Mesothelial cell of epicardium (in vitro differentiated cells): Measurements from ENCODE around the gene BIRC5. TPM values are rescaled to one million over a fixed set of nuclear protein-coding genes. Genes with fewer than 3 reads are reported as not detected.

Experiments
- DNase-seq, 2 experiments: peaks; one replicate each; pipeline ENCODE4 v3.0.0; 2021; ENCODE audit warnings: low spot score in 2 of 2; ENCODE audit not compliant: unreplicated experiment in 2 of 2
- H3K27ac Mint-ChIP-seq: 2 replicates; pipeline ENCODE4 v1.8.0; 2021; ENCODE audit warnings: mixed read lengths
- H3K27me3 Mint-ChIP-seq: 2 replicates; pipeline ENCODE4 v1.8.0; 2021; ENCODE audit warnings: low read depth, mixed read lengths
- H3K36me3 Mint-ChIP-seq: 2 replicates; pipeline ENCODE4 v1.8.0; 2021; ENCODE audit warnings: mixed read lengths
- H3K4me1 Mint-ChIP-seq: 2 replicates; pipeline ENCODE4 v1.8.0; 2021; ENCODE audit warnings: mixed read lengths
- H3K4me3 Mint-ChIP-seq: 2 replicates; pipeline ENCODE4 v1.8.0; 2021; ENCODE audit warnings: mild to moderate bottlenecking, moderate library complexity, mixed read lengths
- H3K9me3 Mint-ChIP-seq: 2 replicates; pipeline ENCODE4 v1.8.0; 2021; ENCODE audit warnings: mixed read lengths
- CTCF ChIP-seq: fragments of 200-600 bp; sonication (generic); IDR thresholded peaks from one replicate; pipeline ENCODE4 v1.5.0; 2021; ENCODE audit warnings: antibody characterized with exemption; ENCODE audit not compliant: unreplicated experiment
- total RNA-seq: library from RNA; stranded (reverse); gene quantifications from 3 replicates; pipeline ENCODE4 v1.2.1, GENCODE V29; 2021

The BIRC5 gene
- total RNA-seq: 22.8 to 23.8 TPM (median 22.9 TPM) in 3 replicates

DNA sequence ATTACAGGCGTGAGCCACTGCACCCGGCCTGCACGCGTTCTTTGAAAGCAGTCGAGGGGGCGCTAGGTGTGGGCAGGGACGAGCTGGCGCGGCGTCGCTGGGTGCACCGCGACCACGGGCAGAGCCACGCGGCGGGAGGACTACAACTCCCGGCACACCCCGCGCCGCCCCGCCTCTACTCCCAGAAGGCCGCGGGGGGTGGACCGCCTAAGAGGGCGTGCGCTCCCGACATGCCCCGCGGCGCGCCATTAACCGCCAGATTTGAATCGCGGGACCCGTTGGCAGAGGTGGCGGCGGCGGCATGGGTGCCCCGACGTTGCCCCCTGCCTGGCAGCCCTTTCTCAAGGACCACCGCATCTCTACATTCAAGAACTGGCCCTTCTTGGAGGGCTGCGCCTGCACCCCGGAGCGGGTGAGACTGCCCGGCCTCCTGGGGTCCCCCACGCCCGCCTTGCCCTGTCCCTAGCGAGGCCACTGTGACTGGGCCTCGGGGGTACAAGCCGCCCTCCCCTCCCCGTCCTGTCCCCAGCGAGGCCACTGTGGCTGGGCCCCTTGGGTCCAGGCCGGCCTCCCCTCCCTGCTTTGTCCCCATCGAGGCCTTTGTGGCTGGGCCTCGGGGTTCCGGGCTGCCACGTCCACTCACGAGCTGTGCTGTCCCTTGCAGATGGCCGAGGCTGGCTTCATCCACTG, at the start of gene BIRC5:
TSS of gene BIRC5 (plus strand) at position 238 of the 690 bp plus-strand sequence. CDS start at position 302, 64 bp downstream.
- peak within 1 kb of the TSS; percentile 76 for H3K27ac Mint-ChIP-seq
- H3K36me3 Mint-ChIP-seq: peaks cover 5% of the 10 kb centered on the region
- peaks cover 16% of the 10 kb centered on the region for H3K4me1 Mint-ChIP-seq
- H3K4me3 Mint-ChIP-seq: peak within 1 kb of the TSS; percentile 83
- no peaks in the 10 kb centered on the region for H3K9me3 Mint-ChIP-seq
- no peaks in the 10 kb centered on the region for H3K27me3 Mint-ChIP-seq
- no peak for TF ChIP-seq CTCF
- peak; percentile 91 for DNase-seq

DNA sequence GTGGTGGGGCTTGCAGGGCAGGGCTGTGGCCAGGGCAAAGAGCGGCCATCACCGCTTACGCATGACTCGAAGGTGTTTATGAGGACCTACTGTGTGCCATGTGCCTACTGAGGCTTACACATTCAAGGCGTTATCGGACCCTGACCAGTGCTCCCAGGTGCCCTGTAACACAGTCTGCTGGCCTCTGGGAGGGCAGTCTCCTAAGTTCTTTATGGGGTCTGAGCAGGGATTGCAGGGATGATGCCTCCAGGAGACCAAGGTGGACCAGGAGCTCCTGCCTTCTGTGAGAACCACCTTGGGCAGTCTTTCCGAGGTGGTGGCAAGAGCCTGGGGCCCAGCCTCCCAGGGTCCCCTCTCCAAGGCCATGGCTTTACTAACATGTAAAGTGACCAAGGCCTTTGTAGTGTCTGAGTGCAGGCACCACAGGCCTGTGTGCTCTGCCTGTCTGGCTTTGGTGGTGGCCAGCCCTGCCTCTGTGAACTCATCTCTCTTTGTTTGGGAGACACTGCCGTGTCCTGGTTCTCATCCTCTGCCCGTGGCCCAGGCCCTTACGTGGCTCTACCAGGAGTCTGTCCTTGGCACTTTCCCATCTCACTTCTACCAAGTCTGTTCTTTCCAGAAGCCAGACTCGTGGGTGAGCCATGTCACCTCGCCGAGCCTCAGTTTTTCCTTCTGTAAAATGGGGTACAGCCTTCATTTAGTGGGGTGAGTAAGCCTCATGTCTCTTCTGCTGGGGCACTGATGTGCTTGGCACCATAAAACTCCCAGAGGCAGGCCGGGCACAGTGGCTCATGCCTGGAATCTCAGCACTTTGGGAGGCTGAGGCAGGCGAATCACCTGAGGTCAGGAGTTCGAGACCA, 49.1 kb upstream of the BIRC5 start:
- Mint-ChIP-seq H3K36me3 (no peaks in the 10 kb centered on the region), H3K27ac (no peak overlapping the region), H3K4me1 (peaks cover 3% of the 10 kb centered on the region), H3K9me3 (no peaks in the 10 kb centered on the region), H3K27me3 (no peaks in the 10 kb centered on the region), H3K4me3 (no peak overlapping the region)
- no peak for DNase-seq
- TF ChIP-seq CTCF: no peak

DNA sequence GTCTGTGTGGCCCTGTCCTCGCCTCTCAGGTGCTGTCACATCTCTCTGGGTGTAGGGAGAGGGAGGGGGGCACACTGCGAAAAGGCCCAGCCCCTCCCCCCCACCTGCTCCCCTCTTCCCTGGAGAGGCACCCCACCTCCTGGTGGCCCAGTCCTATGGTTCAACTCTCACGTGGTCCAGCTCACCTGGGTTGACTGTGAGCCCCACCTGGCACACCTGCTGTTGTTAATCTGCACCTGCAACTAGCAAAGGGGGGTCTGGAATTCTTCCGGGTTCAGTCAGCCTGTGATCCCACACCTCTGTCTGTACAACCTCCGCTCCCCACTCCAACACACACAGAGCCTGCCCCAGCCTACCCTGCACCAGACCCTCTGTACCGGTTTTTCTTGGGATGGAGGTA, 47.6 kb upstream of the BIRC5 start:
- Mint-ChIP-seq H3K27me3 (no peaks in the 10 kb centered on the region), H3K9me3 (no peaks in the 10 kb centered on the region), H3K4me1 (peaks cover 3% of the 10 kb centered on the region), H3K27ac (no peak overlapping the region), H3K4me3 (no peak overlapping the region), H3K36me3 (no peaks in the 10 kb centered on the region)
- no peak for DNase-seq
- TF ChIP-seq CTCF: no peak

DNA sequence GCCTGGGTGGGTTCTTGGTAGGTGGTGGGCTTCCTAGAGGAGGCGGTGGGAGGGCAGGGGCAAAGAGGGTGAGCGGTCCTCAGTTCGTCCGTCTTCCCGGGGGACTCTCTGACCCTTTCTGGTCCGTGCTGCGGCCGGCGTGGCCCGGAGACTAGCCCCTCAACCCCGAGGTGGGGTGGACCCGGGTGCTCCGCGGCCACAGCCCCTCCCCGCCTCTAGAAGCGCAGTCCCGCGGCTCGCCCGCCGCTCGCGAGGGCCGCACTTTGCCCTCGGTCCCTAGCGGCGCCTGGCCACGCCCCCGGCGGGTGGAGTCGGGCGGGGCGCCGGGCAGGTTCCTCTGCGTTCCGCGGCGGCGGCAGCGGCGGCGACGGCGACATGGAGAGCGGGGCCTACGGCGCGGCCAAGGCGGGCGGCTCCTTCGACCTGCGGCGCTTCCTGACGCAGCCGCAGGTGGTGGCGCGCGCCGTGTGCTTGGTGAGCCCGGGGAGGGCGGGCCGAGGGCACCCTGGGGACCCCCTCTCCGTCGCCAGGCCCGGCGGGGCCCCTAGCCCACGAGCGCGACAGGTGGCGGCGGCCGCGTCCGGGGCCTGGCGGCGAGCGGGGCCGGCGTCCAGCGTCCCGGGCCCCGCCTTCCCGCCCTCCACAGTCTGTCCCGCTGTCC, 45.7 kb upstream of the BIRC5 start, which contains the start of gene SYNGR2:
TSS of gene SYNGR2 (plus strand) at position 340 of the 661 bp plus-strand sequence. CDS start at position 376, 36 bp downstream.
- no peak for TF ChIP-seq CTCF
- Mint-ChIP-seq H3K27me3 (no peaks in the 10 kb centered on the region), H3K4me1 (peaks cover 14% of the 10 kb centered on the region), H3K4me3 (peak within 1 kb of the TSS; percentile 70), H3K9me3 (no peaks in the 10 kb centered on the region), H3K36me3 (peaks cover 1% of the 10 kb centered on the region), H3K27ac (no peak within 1 kb of the TSS)
- DNase-seq: peak; percentile 64 to 79

DNA sequence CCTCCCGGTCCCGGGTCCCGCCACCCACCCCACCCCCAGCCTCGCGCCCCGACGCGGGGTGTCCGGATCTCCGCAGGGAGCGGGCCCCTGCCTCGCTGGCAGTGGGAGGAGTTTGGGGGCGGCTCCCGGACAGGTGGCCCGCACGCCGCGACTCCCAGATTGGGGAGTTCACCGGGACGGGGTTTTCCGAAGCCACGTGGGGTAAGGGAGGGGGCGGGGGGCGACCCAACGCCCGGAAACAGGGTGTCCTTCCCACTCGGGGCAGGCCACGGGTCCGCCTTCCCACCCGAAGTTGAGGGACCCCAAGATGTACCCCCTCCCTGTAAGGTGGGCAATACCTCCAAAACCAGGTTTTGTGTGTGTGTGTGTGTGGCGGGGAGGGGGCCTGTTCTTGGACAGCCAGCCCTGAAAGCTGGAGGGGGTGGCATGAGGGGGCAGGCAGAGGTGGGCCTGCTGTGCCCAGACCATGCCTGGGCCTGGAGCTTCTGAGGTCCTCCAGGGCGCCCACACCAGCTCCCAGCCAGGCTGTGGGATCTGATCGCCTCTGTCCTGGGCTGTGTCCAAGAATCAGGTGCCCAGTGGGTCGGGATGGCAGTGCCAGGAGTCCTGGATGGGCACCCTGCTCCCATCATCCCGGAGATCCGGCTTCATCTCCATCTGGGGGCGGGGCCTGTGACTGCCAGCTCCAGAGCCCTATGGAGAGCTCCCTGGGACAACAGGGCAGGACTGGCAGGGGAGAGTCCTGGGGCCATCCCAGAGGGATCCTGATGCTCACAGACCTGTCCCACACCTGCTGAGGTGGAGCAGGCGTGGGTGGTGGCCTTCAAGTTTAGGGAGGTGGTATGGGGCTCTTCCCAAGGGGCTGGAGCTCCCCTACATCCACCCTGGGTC, 44.9 kb upstream of the BIRC5 start:
- H3K27me3 Mint-ChIP-seq: no peaks in the 10 kb centered on the region
- peaks cover 9% of the 10 kb centered on the region for H3K36me3 Mint-ChIP-seq
- no peak overlapping the region for H3K27ac Mint-ChIP-seq
- H3K4me3 Mint-ChIP-seq: peak overlapping the region; percentile 70
- peak in 1 of 2 experiments; percentile 49 for DNase-seq
- TF ChIP-seq CTCF: no peak
- peaks cover 14% of the 10 kb centered on the region for H3K4me1 Mint-ChIP-seq
- no peaks in the 10 kb centered on the region for H3K9me3 Mint-ChIP-seq
